CD4-positive, alpha-beta T cell (primary cell): ENCODE results near the gene PNPLA7. TPM values are rescaled to one million over a fixed set of nuclear protein-coding genes. Genes with fewer than 3 reads are reported as not detected.
A peak's percentile ranks its signal among the peaks of the same experiment; 100 is the strongest.

ENCODE experiments used
- ATAC-seq: fragments of 200-7000 bp; cut with Tn5 transposase; one replicate; pipeline ENCODE4 v1.10.0; 2022; ENCODE audit warnings: mild to moderate bottlenecking; ENCODE audit not compliant: poor library complexity
- CTCF ChIA-PET: fragments of 350-600 bp; sonication (Branson Sonifier 250); formaldehyde crosslinking; loops from one replicate; lab custom pipeline; 2021; ENCODE audit warnings: antibody characterized with exemption, inconsistent platforms; lab: Charles Lee
- POLR2A ChIA-PET: fragments of 350-600 bp; sonication (Branson Sonifier 250); formaldehyde crosslinking; loops from one replicate; lab custom pipeline; 2021; ENCODE audit warnings: antibody characterized with exemption, inconsistent platforms; lab: Charles Lee
- DNase-seq, 14 experiments: peaks; one replicate each; pipeline ENCODE4 v3.0.0-alpha.2; 2013 to 2020; ENCODE audit warnings: mixed read lengths in 2 of 14
- H3K27ac ChIP-seq, 2 donors: one replicate each; pipeline versions ENCODE4 v1.5.1 to v1.7.0; 2013; ENCODE audit warnings: low read length in 2 of 2, low read depth in 1 of 2, mild to moderate bottlenecking in 1 of 2
- H3K27me3 ChIP-seq, 2 experiments: 1 replicate in 1 of 2; 2 replicates in 1 of 2; pipeline versions ENCODE4 v1.6.1 to v1.7.0; 2013; ENCODE audit warnings: low read length in 2 of 2, control low read depth in 1 of 2, mild to moderate bottlenecking in 1 of 2, moderate library complexity in 1 of 2; ENCODE audit not compliant: insufficient read depth in 2 of 2, control insufficient read depth in 1 of 2
- H3K36me3 ChIP-seq: one replicate; pipeline ENCODE4 v1.6.1; 2013; ENCODE audit warnings: low read length, control low read depth; ENCODE audit not compliant: insufficient read depth
- H3K4me1 ChIP-seq: one replicate; pipeline ENCODE4 v1.6.1; 2013; ENCODE audit warnings: low read length, control low read depth; ENCODE audit not compliant: insufficient read depth
- H3K4me3 ChIP-seq: one replicate; pipeline ENCODE4 v1.5.1; 2013; ENCODE audit warnings: mild to moderate bottlenecking, low read length, moderate library complexity
- H3K9me3 ChIP-seq, 2 experiments: 1 replicate in 1 of 2; 2 replicates in 1 of 2; pipeline versions ENCODE4 v1.6.1 to v1.7.0; 2013; ENCODE audit warnings: low read length in 2 of 2, mild to moderate bottlenecking in 2 of 2, control low read depth in 1 of 2, moderate library complexity in 1 of 2; ENCODE audit not compliant: control insufficient read depth in 1 of 2, insufficient read depth in 1 of 2
- H3K27ac Mint-ChIP-seq: one replicate; pipeline ENCODE4 v1.8.0; 2020; ENCODE audit warnings: mixed read lengths
- H3K27me3 Mint-ChIP-seq: one replicate; pipeline ENCODE4 v1.8.0; 2021; ENCODE audit warnings: mixed read lengths
- H3K36me3 Mint-ChIP-seq: one replicate; pipeline ENCODE4 v1.8.0; 2021; ENCODE audit warnings: low read depth, mixed read lengths
- H3K4me1 Mint-ChIP-seq: one replicate; pipeline ENCODE4 v1.8.0; 2021; ENCODE audit warnings: low read depth, mixed read lengths
- H3K4me3 Mint-ChIP-seq: one replicate; pipeline ENCODE4 v1.8.0; 2020; ENCODE audit warnings: mild to moderate bottlenecking, mixed read lengths
- H3K9me3 Mint-ChIP-seq: one replicate; pipeline ENCODE4 v1.8.0; 2020; ENCODE audit warnings: mixed read lengths
- intact Hi-C, 2 experiments: fragments of 100-400 bp; cut with DNase I in 1 of 2; cut with micrococcal nuclease in 1 of 2; formaldehyde crosslinking; loops; one replicate each; pipeline versions ENCODE4 v1.15.1 to v1.9.0; 2023 to 2025; cut with DNase I, micrococcal nuclease
- total RNA-seq, 174 experiments: library from RNA in 2 of 174; stranded (reverse) in 2 of 174; gene quantifications; one replicate each; pipeline ENCODE4 v1.2.3 and lab custom pipeline; 2021 to 2026
- TF ChIP-seq, protein P1 (sequence below): fragments of 200-600 bp; IDR thresholded peaks from one replicate; pipeline ENCODE4 v1.8.0; 2022; ENCODE audit warnings: antibody characterized with exemption, mild to moderate bottlenecking

PNPLA7 gene
- total RNA-seq, 2 experiments from 2014 or later: 7.8 to 8.4 TPM

DNA sequence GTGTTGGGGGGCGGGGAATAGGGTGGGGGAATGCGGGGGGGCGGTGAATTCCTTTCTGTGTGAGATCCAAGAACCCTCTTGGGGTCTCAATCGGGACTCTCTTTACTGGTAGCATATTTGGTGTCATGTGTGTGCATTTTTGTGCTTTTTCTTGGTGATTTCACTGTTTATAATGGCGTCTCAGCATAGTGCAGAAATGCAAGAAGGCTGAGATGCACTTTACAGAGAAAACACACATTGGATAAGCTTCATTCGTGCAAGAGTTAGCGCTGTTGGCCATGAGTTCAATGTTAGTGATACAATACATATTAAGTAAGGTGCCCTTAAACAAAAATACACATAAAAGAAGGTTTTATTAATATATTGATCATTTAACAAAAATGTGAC lies 108.3 kb downstream of the PNPLA7 start:
- Mint-ChIP-seq H3K27me3 (peaks cover 22% of the 10 kb centered on the region), H3K27ac (no peak overlapping the region), H3K9me3 (no peaks in the 10 kb centered on the region), H3K36me3 (no peaks in the 10 kb centered on the region), H3K4me1 (peaks cover 17% of the 10 kb centered on the region), H3K4me3 (peak overlapping the region; percentile 36)
- ChIA-PET CTCF (interaction anchor here (1.3 to 1.4 kb wide), 2 partner anchors 19 to 20 kb away, joined by 3 read pairs; partner anchors contain the start of gene EXD3), POLR2A (no interaction called here)
- intact Hi-C loops: no loop called here
- no peaks in the 10 kb centered on the region for H3K9me3 ChIP-seq
- TF ChIP-seq, protein P1, sequence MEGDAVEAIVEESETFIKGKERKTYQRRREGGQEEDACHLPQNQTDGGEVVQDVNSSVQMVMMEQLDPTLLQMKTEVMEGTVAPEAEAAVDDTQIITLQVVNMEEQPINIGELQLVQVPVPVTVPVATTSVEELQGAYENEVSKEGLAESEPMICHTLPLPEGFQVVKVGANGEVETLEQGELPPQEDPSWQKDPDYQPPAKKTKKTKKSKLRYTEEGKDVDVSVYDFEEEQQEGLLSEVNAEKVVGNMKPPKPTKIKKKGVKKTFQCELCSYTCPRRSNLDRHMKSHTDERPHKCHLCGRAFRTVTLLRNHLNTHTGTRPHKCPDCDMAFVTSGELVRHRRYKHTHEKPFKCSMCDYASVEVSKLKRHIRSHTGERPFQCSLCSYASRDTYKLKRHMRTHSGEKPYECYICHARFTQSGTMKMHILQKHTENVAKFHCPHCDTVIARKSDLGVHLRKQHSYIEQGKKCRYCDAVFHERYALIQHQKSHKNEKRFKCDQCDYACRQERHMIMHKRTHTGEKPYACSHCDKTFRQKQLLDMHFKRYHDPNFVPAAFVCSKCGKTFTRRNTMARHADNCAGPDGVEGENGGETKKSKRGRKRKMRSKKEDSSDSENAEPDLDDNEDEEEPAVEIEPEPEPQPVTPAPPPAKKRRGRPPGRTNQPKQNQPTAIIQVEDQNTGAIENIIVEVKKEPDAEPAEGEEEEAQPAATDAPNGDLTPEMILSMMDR: no peak
- no peak overlapping the region for H3K4me3 ChIP-seq
- H3K36me3 ChIP-seq: no peaks in the 10 kb centered on the region
- DNase-seq: no peak
- peaks cover 22% of the 10 kb centered on the region for H3K4me1 ChIP-seq
- no peak overlapping the region for H3K27ac ChIP-seq
- H3K27me3 ChIP-seq: peaks cover 0 to 2% of the 10 kb centered on the region in 2 experiments
- ATAC-seq: no peak

DNA sequence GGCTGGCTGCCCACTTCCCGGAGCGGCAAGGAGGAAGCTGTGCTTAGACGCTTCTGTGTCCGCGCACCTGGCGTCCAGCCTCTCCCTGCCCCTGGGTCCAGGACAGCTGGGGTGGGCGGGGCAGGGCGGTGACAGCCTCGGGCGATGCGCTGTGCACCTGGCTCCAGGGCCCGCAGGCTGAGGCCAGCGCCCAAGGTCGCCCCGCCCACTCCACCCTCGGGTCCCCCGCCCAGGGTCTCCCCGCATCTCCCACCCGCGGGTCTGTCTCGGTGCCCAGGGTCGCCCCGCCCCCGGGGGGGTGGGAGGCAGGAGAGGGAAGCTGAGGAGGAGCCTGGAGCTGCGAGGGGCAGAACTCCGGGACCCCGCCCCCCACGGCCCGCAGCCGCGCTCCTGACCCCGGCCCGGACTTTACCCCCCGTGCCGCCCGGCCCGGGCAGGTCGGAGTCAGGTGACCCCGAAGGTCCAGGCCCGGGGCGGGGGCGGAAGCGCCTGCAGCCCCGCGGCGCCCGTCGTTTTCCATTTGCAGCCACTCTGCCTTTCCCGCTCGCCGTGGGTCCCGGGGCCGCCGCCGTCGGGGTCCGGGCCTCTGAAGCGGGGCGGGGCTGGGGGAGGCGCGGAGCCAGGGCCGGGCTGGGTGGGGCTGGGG lies 108.8 kb downstream of the PNPLA7 start, which contains the start of gene ENTPD8:
TSS of gene ENTPD8 (minus strand) at position 69 of the 646 bp plus-strand sequence. CDS start 3,072 bp downstream, outside the sequence.
- TF ChIP-seq, protein P1: no peak
- Mint-ChIP-seq H3K36me3 (no peaks in the 10 kb centered on the region), H3K4me1 (peaks cover 14% of the 10 kb centered on the region), H3K4me3 (peak within 1 kb of the TSS; percentile 36), H3K27me3 (peaks cover 22% of the 10 kb centered on the region), H3K27ac (no peak within 1 kb of the TSS), H3K9me3 (no peaks in the 10 kb centered on the region)
- H3K9me3 ChIP-seq: no peaks in the 10 kb centered on the region
- no peaks in the 10 kb centered on the region for H3K36me3 ChIP-seq
- intact Hi-C loops: no loop called here
- H3K4me3 ChIP-seq: no peak within 1 kb of the TSS
- DNase-seq (peak in 4 of 14 experiments; percentile 19 to 48 (median 30)), ATAC-seq (no peak)
- no peak within 1 kb of the TSS for H3K27ac ChIP-seq
- POLR2A ChIA-PET: no interaction called here
- CTCF ChIA-PET: interaction anchor here (1.3 to 1.4 kb wide), 2 partner anchors 19 to 20 kb away, joined by 3 read pairs; partner anchors contain the start of gene EXD3
- peaks cover 0 to 2% of the 10 kb centered on the region in 2 experiments for H3K27me3 ChIP-seq
- H3K4me1 ChIP-seq: peaks cover 21% of the 10 kb centered on the region

DNA sequence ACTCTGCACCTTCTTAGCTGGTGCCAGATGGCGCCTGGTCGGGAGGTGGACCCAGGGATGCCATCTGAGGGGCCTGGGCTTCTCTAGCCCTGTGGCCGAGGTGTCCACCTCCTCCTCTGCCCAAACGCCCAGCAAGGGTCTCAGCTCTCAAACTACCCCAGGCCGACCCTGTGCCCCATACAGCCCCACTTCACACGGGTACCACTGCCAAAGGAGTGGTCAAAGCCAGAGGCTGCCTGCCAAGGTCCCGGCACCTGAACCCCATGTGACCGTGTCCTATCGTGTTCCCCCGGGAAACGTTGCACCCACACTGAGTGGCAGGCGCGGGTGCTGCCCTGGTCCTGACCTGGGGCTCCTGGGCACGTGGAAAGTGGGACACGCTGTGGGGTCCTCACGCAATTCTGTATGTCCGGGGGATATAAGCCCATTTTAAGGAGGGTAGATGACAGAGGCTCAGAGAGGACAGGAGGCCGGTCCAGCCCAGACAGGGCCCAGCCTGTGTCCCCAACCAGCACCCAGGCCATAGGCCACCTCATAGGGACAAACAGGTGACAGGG lies 111.0 kb downstream of the PNPLA7 start:
- ATAC-seq (no peak), DNase-seq (no peak)
- peaks cover 0 to 2% of the 10 kb centered on the region in 2 experiments for H3K27me3 ChIP-seq
- Mint-ChIP-seq H3K27me3 (peaks cover 22% of the 10 kb centered on the region), H3K4me1 (peaks cover 6% of the 10 kb centered on the region), H3K27ac (no peak overlapping the region), H3K9me3 (no peaks in the 10 kb centered on the region), H3K4me3 (no peak overlapping the region), H3K36me3 (no peaks in the 10 kb centered on the region)
- H3K4me3 ChIP-seq: no peak overlapping the region
- TF ChIP-seq, protein P1: no peak
- H3K9me3 ChIP-seq: no peaks in the 10 kb centered on the region
- peaks cover 5% of the 10 kb centered on the region for H3K4me1 ChIP-seq
- intact Hi-C loops: no loop called here
- H3K27ac ChIP-seq: no peak overlapping the region
- ChIA-PET CTCF (no interaction called here), POLR2A (interaction anchor here (0.5 kb wide), 1 partner anchor 42 kb away, joined by 3 read pairs; no protein-coding TSS in a partner anchor)
- no peaks in the 10 kb centered on the region for H3K36me3 ChIP-seq
